GM21717 (cell line): ENCODE data around the gene STPG3.
"Not testable (repeated sequence)": the region's sequence is repeated elsewhere in the genome, so short reads cannot be mapped to it uniquely, and the experiment has no call there.

Experiments used
- ATAC-seq: cut with Tn5 transposase; IDR thresholded peaks from one replicate; pipeline ENCODE4 v1.9.1; 2021; ENCODE audit warnings: mild to moderate bottlenecking, moderate library complexity; ENCODE audit not compliant: unreplicated experiment

The STPG3 gene

DNA sequence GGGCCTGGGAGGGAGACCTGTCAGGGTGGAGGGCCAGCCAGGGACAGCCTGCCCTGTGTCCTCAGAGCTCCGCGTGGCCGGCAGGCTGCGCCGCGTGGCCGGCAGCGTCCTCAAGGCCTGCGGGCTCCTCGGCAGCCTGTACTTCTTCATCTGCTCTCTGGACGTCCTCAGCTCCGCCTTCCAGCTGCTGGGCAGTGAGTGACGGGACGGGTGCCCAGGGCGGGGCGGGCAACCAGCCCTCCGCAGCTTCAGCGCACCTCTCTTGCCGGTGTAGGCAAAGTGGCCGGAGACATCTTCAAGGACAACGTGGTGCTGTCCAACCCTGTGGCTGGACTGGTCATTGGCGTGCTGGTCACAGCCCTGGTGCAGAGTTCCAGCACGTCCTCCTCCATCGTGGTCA, 18.6 kb upstream of the STPG3 start:
- no peak for ATAC-seq

GRCh38 chr9:137233143-137233980, 17.7 kb upstream of the STPG3 start:
- no peak for ATAC-seq

- ATAC-seq: no peak
Observed at GRCh38 chr9:137234055-137234697, 16.9 kb upstream of the STPG3 start.

- no peak for ATAC-seq
Observed at GRCh38 chr9:137234758-137235423, 16.2 kb upstream of the STPG3 start.

- no peak for ATAC-seq
Observed at GRCh38 chr9:137235424-137236237, 15.5 kb upstream of the STPG3 start.

DNA sequence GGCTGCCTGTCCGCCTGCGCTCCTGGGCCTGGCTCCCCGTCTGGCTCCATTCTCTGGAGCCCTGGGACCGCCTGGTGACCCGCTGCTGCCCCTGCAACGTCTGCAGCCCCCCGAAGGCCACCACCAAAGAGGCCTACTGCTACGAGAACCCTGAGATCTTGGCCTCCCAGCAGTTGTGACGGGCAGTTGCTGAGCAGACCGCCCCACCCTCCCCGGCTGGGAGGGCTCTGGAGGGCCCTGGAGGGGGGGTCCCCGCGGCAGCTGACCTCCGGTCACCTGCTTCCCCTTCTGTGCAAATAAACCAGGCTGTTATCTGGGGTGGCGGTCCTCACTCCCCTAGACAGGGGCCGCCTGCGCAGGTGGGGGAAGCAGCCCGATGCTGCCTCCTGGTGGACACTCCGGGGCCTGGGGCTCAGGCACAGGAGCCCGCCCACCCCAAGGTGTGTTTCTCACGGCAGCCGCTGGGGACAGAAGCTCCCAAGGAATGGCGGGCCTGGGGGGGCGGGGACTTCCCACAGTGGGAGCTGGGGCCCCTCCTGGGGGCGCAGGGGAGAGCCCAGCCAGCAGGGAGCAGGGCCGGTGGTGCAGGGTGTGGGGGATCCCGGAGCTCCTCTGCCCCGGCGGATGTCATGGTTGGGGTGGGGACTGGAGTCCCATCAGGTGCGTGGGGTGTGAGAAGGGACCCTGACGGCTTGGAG, 14.7 kb upstream of the STPG3 start:
- no peak for ATAC-seq

- no peak for ATAC-seq
Observed at GRCh38 chr9:137236936-137237421, 14.1 kb upstream of the STPG3 start.

- no peak for ATAC-seq
Observed at GRCh38 chr9:137237759-137238726, 13.0 kb upstream of the STPG3 start.

GRCh38 chr9:137239541-137240200, 11.4 kb upstream of the STPG3 start:
- not testable (repeated sequence) for ATAC-seq

GRCh38 chr9:137240318-137240840, 10.7 kb upstream of the STPG3 start:
- ATAC-seq: peak; percentile 13

DNA sequence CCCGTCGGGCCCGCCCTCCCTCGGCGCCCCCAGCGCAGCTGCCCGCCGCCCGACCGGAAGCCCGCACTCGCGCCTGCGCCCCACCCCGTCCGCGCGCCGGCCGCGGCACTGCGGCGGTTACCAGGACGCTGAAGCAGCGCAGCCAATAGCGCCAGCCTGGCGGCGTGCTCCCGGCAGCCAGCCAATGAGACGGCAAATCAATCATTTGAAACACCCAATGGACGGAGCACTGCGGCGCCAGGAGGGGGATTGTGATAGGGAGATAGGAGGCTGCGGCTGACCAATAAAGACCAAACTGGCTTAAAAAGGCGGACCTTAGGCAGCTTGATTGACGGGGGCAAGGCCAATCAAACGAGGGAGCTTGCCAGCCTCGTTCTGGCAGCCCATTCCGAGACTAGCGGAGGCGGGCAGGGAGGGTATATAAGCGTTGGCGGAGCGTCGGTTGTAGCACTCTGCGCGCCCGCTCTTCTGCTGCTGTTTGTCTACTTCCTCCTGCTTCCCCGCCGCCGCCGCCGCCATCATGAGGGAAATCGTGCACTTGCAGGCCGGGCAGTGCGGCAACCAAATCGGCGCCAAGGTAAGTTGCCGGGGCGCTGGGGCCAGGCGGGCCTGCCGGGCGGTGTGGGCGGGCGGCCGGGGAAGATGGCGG, 10.1 kb upstream of the STPG3 start, which contains the start of gene TUBB4B:
Gene TUBB4B, plus strand, starts transcription at position 447 of the 649 bp plus-strand sequence. Its CDS starts 74 bp downstream, at position 521.
- peak; percentile 59 for ATAC-seq

- peak; percentile 12 for ATAC-seq
Observed at GRCh38 chr9:137241490-137242268, 9.4 kb upstream of the STPG3 start.

DNA sequence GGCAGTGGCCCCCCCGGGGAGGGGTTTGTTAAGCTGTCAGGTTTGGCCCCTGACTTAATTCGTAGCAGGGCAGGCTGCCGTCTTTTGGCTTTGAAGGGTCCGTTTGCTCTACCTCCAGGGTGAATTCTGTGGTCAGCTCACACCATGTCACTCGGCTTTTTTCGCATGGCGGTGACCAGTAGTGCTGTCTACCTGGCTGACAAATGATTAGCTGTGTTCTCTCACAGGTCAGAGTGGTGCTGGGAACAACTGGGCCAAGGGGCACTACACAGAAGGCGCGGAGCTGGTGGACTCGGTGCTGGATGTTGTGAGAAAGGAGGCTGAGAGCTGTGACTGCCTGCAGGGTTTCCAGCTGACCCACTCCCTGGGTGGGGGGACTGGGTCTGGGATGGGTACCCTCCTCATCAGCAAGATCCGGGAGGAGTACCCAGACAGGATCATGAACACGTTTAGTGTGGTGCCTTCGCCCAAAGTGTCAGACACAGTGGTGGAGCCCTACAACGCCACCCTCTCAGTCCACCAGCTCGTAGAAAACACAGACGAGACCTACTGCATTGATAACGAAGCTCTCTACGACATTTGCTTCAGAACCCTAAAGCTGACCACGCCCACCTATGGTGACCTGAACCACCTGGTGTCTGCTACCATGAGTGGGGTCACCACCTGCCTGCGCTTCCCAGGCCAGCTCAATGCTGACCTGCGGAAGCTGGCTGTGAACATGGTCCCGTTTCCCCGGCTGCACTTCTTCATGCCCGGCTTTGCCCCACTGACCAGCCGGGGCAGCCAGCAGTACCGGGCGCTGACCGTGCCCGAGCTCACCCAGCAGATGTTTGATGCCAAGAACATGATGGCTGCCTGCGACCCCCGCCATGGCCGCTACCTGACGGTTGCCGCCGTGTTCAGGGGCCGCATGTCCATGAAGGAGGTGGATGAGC, 8.6 kb upstream of the STPG3 start:
- no peak for ATAC-seq

GRCh38 chr9:137243266-137243625, 7.8 kb upstream of the STPG3 start:
- ATAC-seq: not testable (repeated sequence)

DNA sequence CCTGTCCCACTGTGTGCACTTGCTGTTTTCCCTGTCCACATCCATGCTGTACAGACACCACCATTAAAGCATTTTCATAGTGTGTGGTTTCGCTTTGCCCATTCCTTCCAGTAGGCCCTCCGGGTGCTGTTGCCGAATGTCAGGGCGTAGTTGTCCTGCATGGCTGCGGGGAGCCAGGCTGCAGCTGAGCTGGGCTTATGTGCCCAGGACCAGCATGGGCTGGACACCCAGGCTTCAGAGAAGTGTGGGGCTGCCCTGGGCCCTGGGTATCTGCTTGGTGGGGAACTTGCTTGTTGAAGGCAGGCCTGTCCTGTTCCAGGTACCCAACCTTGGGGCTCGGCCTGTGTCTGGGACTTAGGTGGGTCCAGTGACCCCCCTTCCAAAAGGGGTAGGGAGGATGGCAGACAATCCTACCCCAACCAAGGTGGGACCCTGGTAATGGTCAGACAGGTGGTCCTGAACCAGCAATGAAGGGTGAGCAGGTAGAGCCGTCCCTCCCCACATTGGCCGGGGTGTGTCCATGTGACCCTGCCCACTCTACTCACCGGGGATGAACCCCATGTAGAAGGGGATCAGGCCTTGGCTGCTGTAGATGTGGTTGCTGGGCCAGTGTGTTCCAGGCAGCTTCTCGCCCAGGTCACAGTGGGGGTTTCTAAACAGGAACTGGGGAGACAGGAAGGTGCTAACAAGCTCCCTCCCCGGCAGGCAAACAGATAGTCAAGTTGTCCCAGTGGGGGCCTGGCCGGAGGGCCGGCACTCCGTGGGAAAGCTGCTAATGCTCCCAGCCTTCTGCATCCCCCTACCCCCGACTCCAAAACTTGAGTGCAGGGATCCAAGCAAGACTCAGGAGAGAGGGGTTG, 7.2 kb upstream of the STPG3 start:
- no peak for ATAC-seq
